ENCODE measurements around the gene GPR39.

DNA sequence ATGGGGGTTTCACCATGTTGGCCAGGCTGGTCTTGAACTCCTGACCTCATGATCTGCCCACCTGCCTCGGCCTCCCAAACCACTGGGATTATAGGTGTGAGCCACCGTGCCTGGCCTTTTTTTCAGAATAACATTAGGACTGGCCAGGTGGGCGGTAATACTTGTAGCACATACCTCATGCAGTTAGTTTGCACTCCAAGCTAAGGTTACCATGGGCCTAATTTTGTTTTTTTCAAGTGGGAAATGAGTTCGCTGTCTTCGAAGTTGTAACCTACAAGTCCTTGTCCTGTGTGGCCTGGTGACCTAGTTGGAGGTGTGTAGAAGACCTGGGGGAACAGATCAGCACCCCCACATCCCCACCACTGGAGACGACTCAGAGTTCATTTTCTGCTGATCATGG is 178.6 kb downstream of the GPR39 start:
- TF ChIP-seq, protein P1, sequence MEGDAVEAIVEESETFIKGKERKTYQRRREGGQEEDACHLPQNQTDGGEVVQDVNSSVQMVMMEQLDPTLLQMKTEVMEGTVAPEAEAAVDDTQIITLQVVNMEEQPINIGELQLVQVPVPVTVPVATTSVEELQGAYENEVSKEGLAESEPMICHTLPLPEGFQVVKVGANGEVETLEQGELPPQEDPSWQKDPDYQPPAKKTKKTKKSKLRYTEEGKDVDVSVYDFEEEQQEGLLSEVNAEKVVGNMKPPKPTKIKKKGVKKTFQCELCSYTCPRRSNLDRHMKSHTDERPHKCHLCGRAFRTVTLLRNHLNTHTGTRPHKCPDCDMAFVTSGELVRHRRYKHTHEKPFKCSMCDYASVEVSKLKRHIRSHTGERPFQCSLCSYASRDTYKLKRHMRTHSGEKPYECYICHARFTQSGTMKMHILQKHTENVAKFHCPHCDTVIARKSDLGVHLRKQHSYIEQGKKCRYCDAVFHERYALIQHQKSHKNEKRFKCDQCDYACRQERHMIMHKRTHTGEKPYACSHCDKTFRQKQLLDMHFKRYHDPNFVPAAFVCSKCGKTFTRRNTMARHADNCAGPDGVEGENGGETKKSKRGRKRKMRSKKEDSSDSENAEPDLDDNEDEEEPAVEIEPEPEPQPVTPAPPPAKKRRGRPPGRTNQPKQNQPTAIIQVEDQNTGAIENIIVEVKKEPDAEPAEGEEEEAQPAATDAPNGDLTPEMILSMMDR (conservative IDR thresholded peaks at IDR 0.05): no peak
- TF ChIP-seq EZH2 (IDR thresholded peaks at IDR 0.05; ENCODE audit: low read depth): no peak
